Neural cell (in vitro differentiated cells): ENCODE measurements around the gene WDR37.

Experiments used
- EP300 ChIP-seq: fragments of 450-650 bp; conservative IDR thresholded peaks from 2 replicates; pipeline ENCODE4 v1.6.1; 2014; ENCODE audit warnings: antibody characterized with exemption, mild to moderate bottlenecking, moderate library complexity; ENCODE audit not compliant: poor library complexity, severe bottlenecking
- POLR2AphosphoS5 ChIP-seq: IDR thresholded peaks from 2 replicates; pipeline ENCODE4 v1.6.1; 2012
- REST ChIP-seq: IDR thresholded peaks from 2 replicates; pipeline ENCODE4 v1.6.1; 2012; ENCODE audit warnings: borderline replicate concordance
- SMC3 ChIP-seq: fragments of 450-650 bp; conservative IDR thresholded peaks from 2 replicates; pipeline ENCODE4 v1.6.1; 2014; ENCODE audit warnings: antibody characterized with exemption, mild to moderate bottlenecking, moderate library complexity; ENCODE audit not compliant: poor library complexity
- TAF1 ChIP-seq: IDR thresholded peaks from 2 replicates; pipeline ENCODE4 v1.6.1; 2012; ENCODE audit warnings: low read depth

- no peak for TF ChIP-seq REST
- no peak for TF ChIP-seq TAF1
- no peak for TF ChIP-seq POLR2AphosphoS5
- TF ChIP-seq EP300 = no peak
- no peak for TF ChIP-seq SMC3
Measured at GRCh38 chr10:1050145-1050544, 6.0 kb upstream of the WDR37 start.
